Glutamatergic neuron (in vitro differentiated cells): ENCODE results near the gene ART5. TPM values are rescaled to one million over a fixed set of nuclear protein-coding genes. Genes with fewer than 3 reads are reported as not detected.

Source experiments
- DNase-seq: peaks from one replicate; pipeline ENCODE4 v3.0.0; 2022
- H3K27ac Mint-ChIP-seq: one replicate; pipeline ENCODE4 v1.8.0; 2020; ENCODE audit warnings: mild to moderate bottlenecking, mixed read lengths, inconsistent platforms; ENCODE audit not compliant: unreplicated experiment
- H3K27me3 Mint-ChIP-seq: one replicate; pipeline ENCODE4 v1.8.0; 2020; ENCODE audit warnings: mild to moderate bottlenecking, moderate library complexity, mixed read lengths, inconsistent platforms; ENCODE audit not compliant: unreplicated experiment
- H3K36me3 Mint-ChIP-seq: one replicate; pipeline ENCODE4 v1.8.0; 2020; ENCODE audit warnings: mild to moderate bottlenecking, mixed read lengths, inconsistent platforms; ENCODE audit not compliant: unreplicated experiment
- H3K4me1 Mint-ChIP-seq: one replicate; pipeline ENCODE4 v1.8.0; 2020; ENCODE audit warnings: mild to moderate bottlenecking, low read depth, mixed read lengths, inconsistent platforms; ENCODE audit not compliant: unreplicated experiment
- H3K4me3 Mint-ChIP-seq: one replicate; pipeline ENCODE4 v1.8.0; 2020; ENCODE audit warnings: mild to moderate bottlenecking, mixed read lengths, inconsistent platforms; ENCODE audit not compliant: unreplicated experiment
- H3K9me3 Mint-ChIP-seq: one replicate; pipeline ENCODE4 v1.8.0; 2020; ENCODE audit warnings: mild to moderate bottlenecking, moderate library complexity, mixed read lengths, inconsistent platforms; ENCODE audit not compliant: unreplicated experiment
- total RNA-seq: library from RNA; stranded (reverse); fragmentation: NEBNext Ultra II Directional; extraction: Animal tissue kit (Norgen Biotek cat#: 25700); gene quantifications from one replicate; pipeline ENCODE4 v1.2.1, GENCODE V29; 2021; ENCODE audit not compliant: unreplicated experiment
- TF ChIP-seq, protein P1 (sequence below): fragments of 200-600 bp; sonication (generic); IDR thresholded peaks from one replicate; pipeline ENCODE4 v1.5.0; 2021; ENCODE audit not compliant: partially characterized antibody, unreplicated experiment

Gene ART5
- total RNA-seq, 1 donor from 2014 or later, result not detected

DNA sequence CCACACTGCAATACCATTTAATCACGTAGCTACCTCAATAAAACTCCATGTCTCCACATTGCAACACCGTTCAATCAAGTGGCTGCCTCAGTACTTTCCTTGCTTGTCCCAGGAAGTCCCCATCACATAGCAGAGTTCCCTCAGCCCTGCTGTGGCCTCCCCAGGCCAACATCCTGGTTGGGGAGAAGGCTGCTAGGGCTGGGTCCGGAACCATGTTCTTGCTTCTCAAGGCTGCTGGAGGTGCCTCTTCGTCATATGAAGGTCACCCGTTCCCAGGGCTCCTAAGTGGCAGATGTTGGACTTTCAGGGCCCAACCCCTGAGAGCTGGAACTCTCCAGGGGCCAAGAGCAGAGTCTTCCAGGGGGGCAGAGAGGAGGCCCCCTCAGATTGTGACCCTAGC lies 3.3 kb downstream of the ART5 start:
- Mint-ChIP-seq H3K9me3 (peaks cover 2% of the 10 kb centered on the region), H3K4me1 (no peaks in the 10 kb centered on the region), H3K27ac (no peak overlapping the region), H3K27me3 (peaks cover 11% of the 10 kb centered on the region), H3K4me3 (no peak overlapping the region), H3K36me3 (no peaks in the 10 kb centered on the region)
- DNase-seq, result no peak
- TF ChIP-seq, protein P1, sequence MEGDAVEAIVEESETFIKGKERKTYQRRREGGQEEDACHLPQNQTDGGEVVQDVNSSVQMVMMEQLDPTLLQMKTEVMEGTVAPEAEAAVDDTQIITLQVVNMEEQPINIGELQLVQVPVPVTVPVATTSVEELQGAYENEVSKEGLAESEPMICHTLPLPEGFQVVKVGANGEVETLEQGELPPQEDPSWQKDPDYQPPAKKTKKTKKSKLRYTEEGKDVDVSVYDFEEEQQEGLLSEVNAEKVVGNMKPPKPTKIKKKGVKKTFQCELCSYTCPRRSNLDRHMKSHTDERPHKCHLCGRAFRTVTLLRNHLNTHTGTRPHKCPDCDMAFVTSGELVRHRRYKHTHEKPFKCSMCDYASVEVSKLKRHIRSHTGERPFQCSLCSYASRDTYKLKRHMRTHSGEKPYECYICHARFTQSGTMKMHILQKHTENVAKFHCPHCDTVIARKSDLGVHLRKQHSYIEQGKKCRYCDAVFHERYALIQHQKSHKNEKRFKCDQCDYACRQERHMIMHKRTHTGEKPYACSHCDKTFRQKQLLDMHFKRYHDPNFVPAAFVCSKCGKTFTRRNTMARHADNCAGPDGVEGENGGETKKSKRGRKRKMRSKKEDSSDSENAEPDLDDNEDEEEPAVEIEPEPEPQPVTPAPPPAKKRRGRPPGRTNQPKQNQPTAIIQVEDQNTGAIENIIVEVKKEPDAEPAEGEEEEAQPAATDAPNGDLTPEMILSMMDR, result no peak

DNA sequence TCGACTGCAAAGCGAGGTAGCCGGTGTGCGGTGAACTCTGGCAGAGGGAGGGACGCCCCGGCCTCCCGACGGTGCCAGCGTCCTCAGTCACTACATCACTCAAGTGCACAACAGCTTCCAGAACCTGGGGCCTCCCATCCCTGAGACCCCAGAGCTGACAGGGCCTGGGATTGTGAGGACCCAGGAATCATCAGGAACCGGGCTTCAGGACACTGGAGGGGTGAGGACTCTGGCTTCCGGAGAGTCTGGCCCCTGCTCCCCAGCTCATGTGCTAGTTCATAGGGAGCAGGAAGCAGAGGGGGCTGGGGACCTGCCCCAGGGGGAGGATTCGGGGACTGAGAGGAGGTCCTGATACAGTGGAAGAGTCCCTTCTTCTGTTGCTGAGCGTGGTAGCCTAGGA lies 4.6 kb downstream of the ART5 start:
- Mint-ChIP-seq H3K27ac (no peak overlapping the region), H3K4me3 (no peak overlapping the region), H3K4me1 (no peaks in the 10 kb centered on the region), H3K9me3 (peaks cover 3% of the 10 kb centered on the region), H3K36me3 (no peaks in the 10 kb centered on the region), H3K27me3 (peaks cover 9% of the 10 kb centered on the region)
- TF ChIP-seq, protein P1, result no peak
- no peak for DNase-seq

DNA sequence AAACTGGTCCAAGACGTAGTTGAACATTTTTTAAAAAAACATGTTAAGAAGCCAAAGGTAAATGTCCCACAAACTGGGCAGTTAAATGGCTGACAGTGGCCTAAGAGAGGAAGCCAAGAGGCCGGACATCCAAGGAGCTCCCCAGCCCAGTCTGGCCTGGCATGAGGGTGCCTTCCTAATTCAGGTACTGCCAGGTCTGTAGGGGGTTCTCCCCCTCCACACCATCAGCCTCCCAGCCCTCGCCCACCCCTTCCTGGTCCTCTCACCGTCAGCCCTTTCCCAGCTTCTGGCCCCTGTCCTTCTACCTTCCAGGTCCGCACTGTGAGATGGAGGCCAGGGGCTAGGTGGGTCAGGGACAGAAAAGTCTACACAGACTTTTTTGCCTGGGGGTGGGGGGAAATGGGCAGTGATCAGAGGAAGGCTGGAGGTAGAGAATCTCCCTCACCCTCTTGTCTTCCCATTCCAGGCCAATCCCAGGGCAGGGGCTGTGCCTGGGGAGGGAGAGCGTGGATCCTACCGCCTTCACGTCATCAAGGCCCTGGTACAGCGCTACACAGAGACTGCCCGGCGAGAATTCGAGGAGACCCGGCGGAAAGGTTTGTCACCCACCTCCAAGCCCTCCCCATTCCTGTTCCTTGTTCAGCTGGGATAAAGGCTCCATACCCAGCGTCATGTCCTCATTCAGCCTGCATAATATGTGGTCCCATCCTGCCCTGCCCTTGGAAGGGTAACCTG lies 6.0 kb downstream of the ART5 start:
- H3K36me3 Mint-ChIP-seq, result no peaks in the 10 kb centered on the region

DNA sequence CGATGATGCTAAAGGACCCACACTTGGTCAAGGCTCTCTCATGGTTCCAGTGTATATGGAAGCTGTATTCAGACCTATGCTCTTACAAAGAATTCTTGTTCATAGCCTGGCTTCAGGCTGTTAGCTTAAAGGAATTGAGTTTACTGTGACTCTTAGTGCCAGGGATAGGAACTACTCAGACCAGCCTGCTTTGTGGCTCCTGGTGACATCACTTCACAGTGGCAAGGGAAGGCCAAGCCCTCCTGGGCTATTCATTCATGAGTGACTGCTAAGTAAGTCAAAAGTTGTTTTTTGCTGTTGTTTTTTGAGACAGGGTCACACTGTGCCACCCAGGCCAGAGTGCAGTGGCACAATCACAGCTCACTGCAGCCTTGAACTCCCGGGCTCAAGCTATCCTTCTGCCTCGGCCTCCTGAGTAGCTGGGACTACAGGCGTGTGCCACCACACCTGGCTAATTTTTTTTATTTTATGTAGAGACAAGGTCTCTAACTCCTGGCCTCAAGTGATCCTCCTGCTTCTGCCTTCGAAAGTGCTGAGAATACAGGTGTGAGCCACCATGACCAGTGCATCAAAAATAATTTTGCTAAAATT lies 9.6 kb downstream of the ART5 start:
- peaks cover 5% of the 10 kb centered on the region for H3K36me3 Mint-ChIP-seq
- H3K9me3 Mint-ChIP-seq, result peaks cover 2% of the 10 kb centered on the region

More for the DNA sequence above, 6.0 kb downstream of the ART5 start:
- no peak overlapping the region for H3K4me3 Mint-ChIP-seq
- peaks cover 3% of the 10 kb centered on the region for H3K9me3 Mint-ChIP-seq
- H3K27ac Mint-ChIP-seq, result no peak overlapping the region
- TF ChIP-seq, protein P1, result no peak
- peaks cover 6% of the 10 kb centered on the region for H3K27me3 Mint-ChIP-seq
- DNase-seq, result no peak
- H3K4me1 Mint-ChIP-seq, result no peaks in the 10 kb centered on the region

DNA sequence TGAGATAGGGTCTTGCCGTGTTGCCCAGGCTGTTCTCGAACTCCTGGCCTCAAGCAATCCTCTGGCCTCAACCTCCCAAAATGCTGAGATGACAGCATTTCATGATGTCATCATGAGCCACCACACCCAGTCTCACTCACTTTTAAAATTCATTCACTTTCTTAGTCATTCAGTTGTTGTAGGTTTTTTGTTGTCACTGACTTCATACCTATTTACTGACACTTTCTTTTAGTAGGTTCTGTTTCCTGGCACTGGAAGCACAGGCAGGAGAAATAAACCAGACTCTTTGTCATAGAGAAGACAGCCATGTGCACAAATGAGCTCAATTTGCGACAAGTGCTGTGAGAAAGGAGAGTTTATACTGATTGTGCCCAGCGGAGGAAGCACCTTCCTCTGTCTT lies 10.5 kb downstream of the ART5 start:
- Mint-ChIP-seq H3K27ac (no peak overlapping the region), H3K9me3 (peaks cover 3% of the 10 kb centered on the region), H3K27me3 (peaks cover 4% of the 10 kb centered on the region), H3K36me3 (peaks cover 5% of the 10 kb centered on the region), H3K4me3 (no peak overlapping the region), H3K4me1 (no peaks in the 10 kb centered on the region)
- no peak for DNase-seq
- TF ChIP-seq, protein P1, result no peak

More for the DNA sequence above, 9.6 kb downstream of the ART5 start:
- no peak for DNase-seq
- TF ChIP-seq, protein P1, result no peak
- H3K27me3 Mint-ChIP-seq, result peaks cover 4% of the 10 kb centered on the region
- no peak overlapping the region for H3K4me3 Mint-ChIP-seq
- no peaks in the 10 kb centered on the region for H3K4me1 Mint-ChIP-seq
- H3K27ac Mint-ChIP-seq, result no peak overlapping the region
